Stimulated activated CD8-positive, alpha-beta memory T cell treated with anti-CD3 and anti-CD28 coated beads, Interleukin-4, amount 100 ng/mL, for 24 hours (primary cell): ENCODE measurements around the gene DRC3.
A peak's percentile ranks its signal among the peaks of the same experiment; 100 is the strongest.

Experiments
- DNase-seq: peaks from one replicate; pipeline ENCODE4 v3.0.0-alpha.2; 2020; ENCODE audit warnings: low read depth

Gene DRC3

GRCh38 chr17:18025241-18025944 is 52.7 kb downstream of the DRC3 start:
- DNase-seq = no peak

GRCh38 chr17:18025945-18026776 is 53.5 kb downstream of the DRC3 start:
- no peak for DNase-seq

GRCh38 chr17:18027280-18027679 is 54.6 kb downstream of the DRC3 start:
- DNase-seq = no peak

GRCh38 chr17:18028114-18028951 is 55.7 kb downstream of the DRC3 start:
- DNase-seq = no peak

- DNase-seq = no peak
Observed at GRCh38 chr17:18028952-18029540, 56.4 kb downstream of the DRC3 start.

- DNase-seq = no peak
Observed at GRCh38 chr17:18031955-18032354, 59.3 kb downstream of the DRC3 start.

GRCh38 chr17:18033442-18034099 is 60.9 kb downstream of the DRC3 start:
- DNase-seq = no peak

GRCh38 chr17:18035704-18036103 is 63.0 kb downstream of the DRC3 start:
- no peak for DNase-seq

- no peak for DNase-seq
Observed at GRCh38 chr17:18037486-18037885, 64.8 kb downstream of the DRC3 start.

GRCh38 chr17:18038149-18038850 is 65.6 kb downstream of the DRC3 start:
- DNase-seq = no peak

GRCh38 chr17:18038861-18039534 is 66.3 kb downstream of the DRC3 start, which contains the start of the genes ATPAF2 and GID4:
Gene ATPAF2 (minus strand): TSS chr17:18039168. CDS start chr17:18039013, 155 bp downstream.
Gene GID4 (plus strand): TSS chr17:18039408. CDS start chr17:18039465, 57 bp downstream.
- peak; percentile 99 for DNase-seq

- no peak for DNase-seq
Observed at GRCh38 chr17:18039535-18040260, 67.0 kb downstream of the DRC3 start.

- no peak for DNase-seq
Observed at GRCh38 chr17:18040261-18040858, 67.7 kb downstream of the DRC3 start.

- DNase-seq = no peak
Observed at GRCh38 chr17:18041776-18042175, 69.1 kb downstream of the DRC3 start.

GRCh38 chr17:18042983-18043382 is 70.3 kb downstream of the DRC3 start:
- no peak for DNase-seq

GRCh38 chr17:18043491-18043890 is 70.8 kb downstream of the DRC3 start:
- no peak for DNase-seq

- DNase-seq = no peak
Observed at GRCh38 chr17:18044609-18045008, 71.9 kb downstream of the DRC3 start.

GRCh38 chr17:18045691-18046350 is 73.2 kb downstream of the DRC3 start:
- no peak for DNase-seq
